Stimulated activated CD8-positive, alpha-beta memory T cell treated with anti-CD3 and anti-CD28 coated beads, Interleukin-4, amount 100 ng/mL, for 24 hours (primary cell): Measurements from ENCODE around the gene QRSL1.
"Not testable (repeated sequence)": the region's sequence is repeated elsewhere in the genome, so short reads cannot be mapped to it uniquely, and the experiment has no call there.

Experiments used
- DNase-seq: peaks from one replicate; pipeline ENCODE4 v3.0.0-alpha.2; 2020; ENCODE audit warnings: low read depth

QRSL1 gene

DNA sequence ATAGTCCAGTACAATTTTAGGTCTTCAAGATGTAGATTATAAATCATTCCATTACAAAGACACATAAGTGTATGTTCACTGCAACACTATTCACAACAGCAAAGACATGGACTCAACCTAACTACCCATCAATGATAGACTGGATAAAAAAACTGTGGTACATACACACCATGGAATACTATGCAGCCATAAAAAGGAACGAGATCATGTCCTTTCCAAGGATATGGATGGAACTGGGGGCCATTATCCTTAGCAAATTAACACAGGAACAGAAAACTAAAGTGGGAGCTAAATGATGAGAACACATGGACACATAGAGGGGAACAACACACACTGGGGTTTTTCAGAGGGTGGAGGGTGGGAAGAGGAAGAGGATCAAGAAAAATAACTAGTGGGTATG is 6.3 kb upstream of the QRSL1 start:
- DNase-seq, result no peak

DNA sequence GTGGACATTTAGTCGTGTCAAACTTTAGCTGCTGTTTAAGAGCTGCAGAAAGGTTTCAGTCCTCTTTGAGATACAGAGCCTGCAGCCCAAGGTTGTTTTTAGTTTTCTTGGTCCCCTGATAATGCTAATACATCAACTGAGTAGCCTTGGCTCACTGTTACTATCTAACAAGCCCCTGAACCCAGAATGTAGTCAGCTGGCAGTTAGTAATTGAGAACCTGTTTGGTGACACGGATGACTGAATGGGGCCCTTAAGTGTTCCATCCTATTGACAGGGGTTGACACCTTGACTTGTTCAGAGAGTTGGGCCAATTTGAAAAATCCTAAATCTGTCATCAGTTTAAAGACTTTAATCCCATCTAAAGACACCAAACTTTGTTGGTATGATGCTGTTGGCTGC is 2.9 kb upstream of the QRSL1 start:
- no peak for DNase-seq

DNA sequence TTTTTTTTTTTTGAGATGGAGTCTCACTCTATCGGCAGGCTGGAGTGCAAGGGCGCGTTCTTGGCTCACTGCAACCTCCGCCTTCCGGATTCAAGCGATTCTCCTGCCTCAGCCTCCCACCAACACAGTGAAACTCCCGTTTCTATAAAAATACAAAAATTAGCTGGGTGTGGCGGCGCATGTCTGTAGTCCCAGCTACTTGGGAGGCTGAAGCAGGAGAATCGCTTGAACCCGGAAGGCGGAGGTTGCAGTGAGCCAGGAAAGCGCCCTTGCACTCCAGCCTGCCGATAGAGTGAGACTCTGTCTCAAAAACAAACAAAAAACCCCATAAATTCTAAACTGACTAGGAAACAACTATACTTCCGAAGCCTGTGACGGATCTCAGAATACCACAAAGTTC is 1.6 kb upstream of the QRSL1 start:
- not testable (repeated sequence) for DNase-seq

DNA sequence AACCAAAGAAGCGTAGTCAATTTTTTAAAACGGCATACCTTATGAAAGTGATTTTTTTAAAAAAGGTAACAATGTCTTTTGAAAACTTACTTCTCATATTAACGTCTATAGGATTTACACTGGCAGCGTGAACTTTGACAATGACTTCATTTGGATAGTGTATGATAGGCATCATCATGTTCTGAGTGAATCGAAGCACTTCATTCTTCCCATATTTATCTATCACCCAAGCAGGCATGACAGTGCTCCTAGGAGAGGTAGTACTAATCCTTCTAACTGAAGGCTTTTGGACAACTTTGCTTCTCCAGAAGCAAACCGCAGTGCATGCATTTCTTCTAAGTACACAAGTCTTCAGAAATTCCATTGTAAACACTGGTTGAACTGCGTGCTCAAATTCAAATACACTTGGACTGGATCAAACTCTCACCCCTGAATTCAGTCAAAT is 698 bp upstream of the QRSL1 start:
- no peak for DNase-seq

DNA sequence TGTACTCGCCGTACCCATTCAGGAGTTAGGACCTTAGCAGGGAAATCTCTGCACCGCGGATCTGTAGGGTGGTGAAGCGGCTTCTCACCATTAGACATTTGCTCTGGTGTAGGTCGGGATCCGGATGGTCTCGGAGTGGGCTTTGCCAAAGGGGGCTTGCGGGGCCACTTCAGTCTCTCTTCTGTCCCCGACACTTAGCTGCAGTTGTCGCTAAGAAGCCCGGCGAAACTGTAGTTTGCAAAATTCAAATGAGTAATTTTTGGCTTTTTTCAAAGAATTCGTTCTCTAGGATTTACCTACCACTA is 433 bp downstream of the QRSL1 start:
- no peak for DNase-seq

DNA sequence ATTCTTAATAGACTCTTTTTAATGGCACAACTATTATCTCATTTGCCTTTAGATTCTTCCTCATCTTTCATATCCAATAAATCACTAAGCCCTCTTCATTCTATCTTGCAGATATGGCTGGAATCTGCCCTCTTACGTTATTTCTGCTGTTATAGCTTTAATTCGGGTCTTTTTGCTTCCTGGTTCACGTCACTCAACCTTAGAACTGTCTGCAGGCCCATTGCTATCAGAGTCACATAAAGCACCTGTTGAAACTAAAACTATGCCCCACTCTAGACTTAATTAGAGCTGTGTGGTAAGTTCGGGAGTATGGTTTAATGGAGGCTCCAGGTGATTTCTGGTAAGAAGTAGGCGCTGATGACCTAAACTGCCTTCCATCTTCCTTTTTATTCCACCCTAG is 988 bp downstream of the QRSL1 start:
- no peak for DNase-seq

DNA sequence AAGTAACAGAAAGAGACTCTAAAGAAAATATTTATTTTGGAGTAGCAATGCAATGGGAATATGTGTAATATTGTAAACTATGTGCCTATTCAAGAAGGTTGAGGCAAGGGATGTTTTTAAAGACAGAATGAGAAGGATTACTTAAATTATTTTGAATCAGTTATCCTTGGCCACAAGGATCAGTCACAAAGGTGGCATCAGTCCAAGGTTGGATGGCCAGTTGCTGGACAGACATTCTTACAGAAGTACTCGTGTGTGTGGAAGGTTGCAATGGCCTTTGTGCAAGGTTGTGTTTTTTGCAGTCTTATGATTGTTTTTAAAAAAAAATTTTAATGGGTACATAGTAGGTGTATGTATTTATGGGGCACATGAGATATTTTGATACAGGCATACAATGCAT is 2.0 kb downstream of the QRSL1 start:
- DNase-seq, result no peak

DNA sequence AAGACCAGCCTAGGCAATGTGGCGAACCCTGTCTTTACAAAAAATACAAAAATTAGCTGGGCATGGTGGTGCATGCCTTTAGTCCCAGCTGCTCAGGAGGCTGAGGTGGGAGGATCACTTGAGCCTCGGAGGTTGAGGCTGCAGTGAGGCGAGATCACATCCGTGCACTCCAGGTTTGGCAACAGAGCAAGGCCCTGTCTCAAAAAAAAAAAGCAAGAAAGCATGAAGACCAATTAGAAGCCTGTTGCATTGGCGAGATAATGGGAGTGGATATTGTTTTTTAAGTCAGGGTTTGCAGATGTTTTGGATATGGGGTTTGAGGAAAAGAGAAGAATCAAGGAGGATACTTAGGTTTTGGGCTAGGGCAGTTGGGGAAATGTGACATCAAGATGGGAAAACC is 5.2 kb downstream of the QRSL1 start:
- no peak for DNase-seq

DNA sequence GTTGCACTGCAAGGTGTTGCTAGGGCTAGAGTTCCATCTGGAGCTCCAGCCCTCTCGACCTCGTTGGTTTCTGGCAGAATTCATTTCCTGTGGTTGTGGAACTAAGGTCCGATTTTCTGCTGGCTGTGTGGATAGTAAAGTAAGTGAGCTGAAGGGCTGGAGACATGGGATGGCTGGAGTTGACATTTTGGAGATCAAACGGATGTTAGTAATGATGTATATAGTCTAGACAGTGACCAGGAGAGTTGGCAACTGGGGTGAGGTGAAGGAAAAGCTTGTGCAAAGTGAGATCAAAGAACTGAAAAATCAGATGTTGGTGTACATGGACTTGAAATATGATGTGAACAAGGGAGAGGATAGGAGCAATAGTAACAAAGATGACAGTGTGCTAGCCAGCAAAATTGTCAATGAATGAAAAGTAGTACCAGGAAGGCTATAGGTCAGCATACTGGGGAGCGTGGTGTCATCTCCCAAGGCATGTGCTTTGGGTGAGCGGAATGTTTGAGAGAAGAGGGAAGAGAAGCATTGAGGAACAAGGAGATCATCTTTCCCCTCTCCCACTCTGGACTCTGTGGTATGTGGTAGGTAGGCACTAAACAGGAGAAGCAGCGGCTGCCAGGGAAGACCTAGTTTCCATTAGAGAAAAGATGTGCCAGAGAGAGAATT is 7.8 kb downstream of the QRSL1 start:
- no peak for DNase-seq

DNA sequence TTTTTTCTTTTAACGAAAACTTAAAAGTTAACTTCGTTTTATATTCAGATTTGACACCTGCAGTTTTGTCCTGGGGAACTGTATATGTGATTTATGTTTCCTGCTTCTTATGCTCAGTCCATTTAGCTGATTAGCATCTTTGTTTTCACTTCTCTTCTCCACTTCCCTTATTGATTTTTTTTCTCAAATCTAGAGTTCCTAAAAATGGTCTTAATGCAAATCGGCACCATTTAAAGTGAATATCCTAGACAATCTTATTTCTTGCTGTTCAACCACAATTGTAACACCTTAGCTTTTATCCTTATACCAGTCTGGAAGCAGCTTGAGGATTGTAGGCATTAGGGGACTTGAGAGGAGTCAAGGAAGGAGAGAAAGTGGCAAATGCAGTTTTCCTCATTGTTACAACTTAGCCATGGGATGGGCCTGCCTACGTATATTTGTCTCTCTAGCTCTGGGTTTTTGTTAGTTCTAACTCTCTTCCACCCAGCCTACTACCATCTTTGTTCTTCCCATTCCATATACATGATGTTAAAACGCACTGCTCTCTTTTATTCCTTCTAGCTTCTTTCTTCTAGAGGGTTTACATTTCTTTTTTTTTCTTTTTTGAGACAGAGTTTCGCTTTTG is 8.5 kb downstream of the QRSL1 start:
- no peak for DNase-seq

DNA sequence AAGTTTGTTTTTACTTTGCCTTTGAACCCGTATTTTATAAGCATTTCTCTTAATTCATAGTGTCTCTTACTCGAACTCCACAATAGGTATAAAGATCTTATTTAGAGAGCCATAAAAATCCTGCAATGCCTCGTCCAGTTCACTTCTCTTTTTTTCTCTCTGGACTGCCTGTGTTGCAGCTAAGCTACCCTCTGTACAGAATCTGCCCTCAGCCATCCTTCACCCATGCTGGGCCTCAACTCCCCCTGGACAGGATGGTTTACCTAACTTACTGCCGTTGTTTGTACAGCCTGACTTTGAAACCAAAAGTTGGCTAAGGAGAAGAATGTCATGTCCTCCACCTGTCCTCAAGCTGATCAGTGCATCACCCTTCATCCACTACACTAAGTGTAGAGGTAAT is 10.4 kb downstream of the QRSL1 start:
- DNase-seq, result no peak

DNA sequence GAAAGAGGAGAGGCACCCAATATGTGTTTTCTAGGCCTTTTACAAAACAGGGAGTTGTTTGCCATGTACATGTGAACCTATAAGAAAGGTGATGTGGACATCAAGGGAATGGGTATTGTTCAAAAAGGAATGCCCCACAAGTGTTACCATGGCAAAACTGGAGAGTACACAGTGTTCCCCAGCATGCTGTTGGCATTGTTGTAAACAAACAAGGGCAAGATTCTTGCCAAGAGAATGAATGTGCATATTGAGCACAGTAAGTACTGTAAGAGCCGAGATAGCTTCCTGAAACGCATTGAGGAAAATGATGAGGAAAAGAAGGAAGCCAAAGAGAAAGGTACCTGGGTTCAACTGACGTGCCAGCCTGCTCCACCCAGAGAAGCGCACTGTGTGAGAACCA is 13.1 kb downstream of the QRSL1 start:
- no peak for DNase-seq

DNA sequence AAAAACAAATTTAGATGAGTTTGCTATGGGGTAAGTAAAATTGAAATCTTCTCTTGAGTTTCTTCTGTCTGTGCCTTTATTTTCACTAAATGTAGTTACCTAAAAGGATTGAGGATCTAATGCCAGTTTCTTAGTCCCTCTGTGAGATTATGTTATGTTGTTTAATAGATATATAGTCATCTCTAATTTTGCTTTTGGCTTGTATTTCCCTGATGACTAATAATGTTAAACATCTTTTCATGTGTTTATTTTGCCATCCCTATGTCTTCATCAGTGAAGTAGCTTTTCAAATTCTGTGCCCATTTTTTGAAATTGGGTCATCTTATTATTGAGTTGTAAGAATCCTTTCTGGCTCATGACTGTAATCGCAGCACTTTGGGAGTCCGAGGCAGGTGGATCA is 13.7 kb downstream of the QRSL1 start:
- DNase-seq, result no peak

DNA sequence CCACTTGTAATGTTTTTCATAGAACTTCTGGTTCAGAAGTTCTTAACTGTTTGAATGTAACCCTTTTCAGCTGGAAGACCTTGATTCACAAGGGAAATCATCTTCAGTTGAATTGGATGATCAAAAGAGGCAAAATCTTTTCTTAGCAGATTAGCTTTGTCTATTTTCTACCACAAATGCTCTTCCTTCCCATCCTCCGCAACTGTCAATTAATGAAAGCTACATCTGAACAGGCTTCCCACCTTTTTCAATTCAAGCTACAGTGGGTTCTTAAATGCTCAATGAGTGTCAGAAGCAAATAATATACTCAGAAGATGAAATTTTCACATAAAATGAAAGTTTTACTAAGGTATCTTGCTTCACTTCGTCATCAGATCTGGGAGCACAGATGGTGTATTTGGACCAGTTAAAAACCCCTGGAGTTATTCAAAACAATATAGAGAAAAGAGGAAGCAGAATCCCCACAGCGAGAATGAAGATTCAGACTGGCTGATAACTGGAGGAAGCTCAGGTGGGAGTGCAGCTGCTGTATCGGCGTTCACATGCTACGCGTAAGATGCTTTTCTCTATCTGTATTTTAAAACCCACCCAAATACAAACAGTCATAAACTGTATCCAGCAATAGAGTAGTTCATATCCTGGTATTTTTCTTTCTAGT is 19.4 kb downstream of the QRSL1 start:
- no peak for DNase-seq

DNA sequence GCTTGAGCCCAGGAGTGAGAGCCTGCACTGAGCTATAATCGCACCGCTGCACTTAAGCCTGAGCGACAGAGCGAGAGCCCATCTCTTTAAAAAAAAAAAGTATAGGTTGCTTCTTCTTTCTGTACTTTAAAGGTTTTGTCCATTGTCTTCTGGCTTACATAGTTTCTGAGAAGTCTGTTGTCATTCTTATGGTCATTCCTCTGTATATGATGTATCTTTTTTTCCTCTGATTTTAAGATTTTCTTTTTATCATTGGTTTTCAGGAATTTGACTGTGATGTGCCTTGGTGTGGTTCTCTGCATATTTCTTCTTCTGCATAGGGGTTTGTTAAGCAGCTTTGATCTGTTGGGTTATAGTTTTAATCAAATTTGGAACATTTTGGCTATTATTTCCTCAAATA is 29.1 kb downstream of the QRSL1 start:
- DNase-seq, result no peak

DNA sequence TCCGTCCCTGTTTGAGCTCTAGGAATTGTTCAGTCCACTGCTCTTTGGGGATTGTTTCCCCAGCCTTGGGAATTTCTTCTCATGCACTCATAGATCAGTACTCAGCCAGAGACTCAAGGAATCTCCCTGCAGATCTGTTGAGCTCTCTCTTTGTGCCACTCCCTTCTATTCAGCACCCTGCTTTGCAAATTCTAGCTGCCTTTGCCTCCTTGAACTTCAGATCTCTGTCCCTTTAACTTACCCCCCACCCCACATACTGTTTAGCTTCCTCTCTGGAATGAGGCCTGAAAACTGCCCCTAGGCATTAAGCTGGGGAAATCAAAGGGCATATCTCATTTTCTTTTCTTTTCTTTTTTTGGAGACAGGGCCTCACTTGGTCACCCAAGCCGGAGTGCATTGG is 30.5 kb downstream of the QRSL1 start:
- DNase-seq, result no peak

DNA sequence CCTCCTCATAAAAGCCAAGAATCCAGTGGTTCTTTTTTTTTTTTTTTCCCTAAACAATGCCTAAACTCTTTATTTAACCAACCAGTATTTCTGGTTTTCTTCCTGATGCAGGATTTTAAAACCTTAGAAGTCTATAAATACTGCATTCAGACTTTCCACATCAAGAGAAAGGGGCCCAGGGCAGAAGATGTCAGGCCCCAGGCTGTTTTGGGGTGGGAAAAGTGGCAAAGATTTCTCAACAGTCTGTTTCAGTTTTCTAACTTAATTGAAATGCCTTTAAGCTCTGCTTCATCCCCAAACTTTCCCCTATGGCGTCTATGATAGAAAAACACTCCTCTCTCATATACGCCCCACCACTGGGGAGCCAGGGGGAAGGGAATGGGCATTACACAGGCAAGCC is 33.1 kb downstream of the QRSL1 start:
- DNase-seq, result no peak

DNA sequence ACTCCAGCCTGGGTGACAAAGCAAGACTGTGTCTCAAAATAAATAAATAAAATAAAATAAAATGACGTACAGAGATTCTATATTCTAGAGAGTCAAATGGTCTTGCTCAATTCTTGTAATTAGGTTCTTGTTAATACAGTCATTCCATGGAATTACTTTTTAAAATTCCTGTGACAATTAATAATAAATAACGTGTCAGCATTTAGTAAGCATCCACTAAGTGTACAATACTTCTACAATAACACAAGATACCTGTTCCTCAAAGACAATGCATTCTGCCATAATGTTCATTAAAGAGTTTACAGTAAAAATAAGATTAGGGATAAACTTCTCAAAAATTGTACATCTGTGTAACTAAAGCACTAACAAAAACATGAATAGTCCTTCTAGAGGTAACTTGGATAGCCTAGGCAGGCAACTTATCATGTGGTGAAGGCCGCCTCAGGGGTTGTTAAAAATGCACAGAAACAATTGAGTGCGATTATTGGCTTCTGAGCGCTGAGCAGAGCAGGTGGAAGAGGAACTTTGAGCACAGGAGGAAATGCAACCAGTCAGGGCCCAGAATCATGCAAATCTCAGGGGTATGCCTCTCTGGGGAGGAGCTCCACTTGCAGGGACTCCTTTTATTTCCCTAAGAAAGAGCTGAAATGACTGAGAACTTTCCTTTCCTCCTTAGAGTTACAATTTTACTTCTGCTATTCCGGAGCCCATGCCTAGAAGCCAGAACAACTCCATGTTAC is 37.1 kb downstream of the QRSL1 start:
- no peak for DNase-seq

DNA sequence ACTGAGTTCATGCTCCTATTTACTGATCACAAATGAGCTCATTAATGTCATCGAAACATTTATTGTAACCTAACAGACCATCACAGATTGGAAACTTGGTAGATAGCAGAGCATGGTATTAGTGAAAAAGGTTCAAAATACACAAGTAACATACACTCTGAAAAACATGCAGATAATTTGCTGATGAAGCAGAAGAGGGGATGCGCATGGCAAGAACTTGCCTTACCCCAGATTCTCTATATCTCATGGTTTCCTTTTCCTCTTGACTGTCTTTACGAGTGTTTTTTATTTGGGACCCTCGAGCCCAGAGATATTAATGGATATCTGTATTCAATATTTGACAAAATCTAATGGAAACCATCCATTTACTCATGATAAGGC is 37.6 kb downstream of the QRSL1 start:
- DNase-seq, result no peak

DNA sequence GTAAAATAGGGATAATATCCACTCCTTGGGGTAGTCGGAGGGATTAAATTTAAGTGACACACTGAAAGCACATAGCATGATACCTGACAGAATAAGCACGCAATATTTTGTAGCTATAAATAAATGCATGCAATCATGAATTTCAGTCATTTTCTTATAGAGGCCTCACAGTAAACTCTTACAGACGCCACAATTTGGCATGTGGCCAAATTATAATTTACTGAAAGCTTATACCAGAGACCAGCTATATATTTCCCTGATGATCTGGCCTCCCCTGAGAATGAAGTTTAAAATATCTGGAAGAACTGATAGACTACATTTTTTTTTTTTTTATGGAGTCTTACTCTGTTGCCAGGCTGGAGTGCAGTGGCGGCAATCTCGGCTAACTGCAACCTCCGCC is 40.9 kb downstream of the QRSL1 start:
- DNase-seq, result no peak

DNA sequence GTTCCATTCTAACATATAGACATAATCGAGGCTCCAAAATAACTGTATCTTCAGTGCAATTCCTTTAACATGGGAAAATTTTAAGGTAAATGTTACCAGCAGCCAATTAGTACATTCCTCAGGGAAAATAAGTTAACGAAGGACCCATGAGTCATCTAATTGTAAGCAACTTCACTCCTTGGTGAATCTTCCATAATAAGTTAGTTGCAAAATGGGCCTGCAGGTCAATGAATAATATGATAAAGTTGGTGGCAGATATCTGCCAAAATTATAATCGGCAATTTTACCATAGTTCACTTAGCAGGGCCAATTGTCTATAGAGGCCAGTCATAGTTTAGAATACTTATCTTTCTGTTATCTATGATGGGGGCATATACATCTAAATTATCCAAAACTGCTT is 42.3 kb downstream of the QRSL1 start:
- DNase-seq, result no peak

DNA sequence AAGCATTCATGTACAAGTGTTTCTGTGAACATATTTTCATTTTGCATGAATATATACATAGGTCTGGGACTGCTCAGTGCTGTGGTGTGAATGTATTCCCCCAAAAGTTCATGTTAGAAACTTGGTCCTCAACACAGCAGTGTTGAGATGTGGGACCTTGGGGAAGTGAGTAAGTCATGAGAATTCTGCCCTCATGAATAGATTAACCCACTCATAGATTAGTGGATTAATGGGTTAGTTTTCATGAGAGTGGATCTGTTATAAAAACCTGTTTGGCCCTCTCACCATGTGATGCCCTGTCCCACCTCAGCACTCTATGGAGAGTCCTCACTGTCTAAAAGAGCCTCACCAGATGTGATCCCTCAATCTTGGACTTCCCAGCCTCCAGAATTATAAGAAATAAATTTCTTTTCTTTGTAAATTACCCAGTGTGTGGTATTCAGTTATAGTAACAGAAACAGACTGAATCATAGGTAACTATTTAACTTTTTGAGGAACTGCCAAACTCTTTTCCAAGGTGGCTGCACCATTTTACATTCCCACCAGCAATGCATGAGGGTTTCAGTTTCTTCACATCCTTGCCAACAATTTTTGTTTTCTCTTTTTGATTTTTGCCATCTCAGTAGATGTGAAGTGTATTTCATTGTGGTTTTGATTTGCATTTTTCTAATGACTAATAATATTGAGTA is 45.3 kb downstream of the QRSL1 start:
- DNase-seq, result no peak

DNA sequence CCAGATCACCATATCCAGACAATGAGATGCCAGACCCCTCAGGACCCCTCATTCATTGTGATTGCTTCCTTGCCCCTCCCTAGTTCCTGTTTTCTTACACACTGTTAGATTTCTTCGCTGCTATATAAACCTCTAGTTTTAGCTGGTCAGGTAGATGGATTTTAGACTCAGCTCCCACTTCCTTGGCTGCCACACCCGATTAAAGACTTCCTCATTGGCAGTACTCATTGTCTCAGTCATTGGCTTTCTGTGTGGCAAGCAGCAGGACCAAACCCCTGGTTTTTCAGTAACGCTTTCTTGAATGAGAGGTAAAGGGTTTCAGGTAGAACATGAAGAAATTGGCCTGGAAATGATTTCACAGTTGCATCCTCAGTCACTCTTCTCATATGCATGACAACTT is 47.9 kb downstream of the QRSL1 start:
- DNase-seq, result no peak
